ENCODE measurements around the gene BTBD7.

The BTBD7 gene

DNA sequence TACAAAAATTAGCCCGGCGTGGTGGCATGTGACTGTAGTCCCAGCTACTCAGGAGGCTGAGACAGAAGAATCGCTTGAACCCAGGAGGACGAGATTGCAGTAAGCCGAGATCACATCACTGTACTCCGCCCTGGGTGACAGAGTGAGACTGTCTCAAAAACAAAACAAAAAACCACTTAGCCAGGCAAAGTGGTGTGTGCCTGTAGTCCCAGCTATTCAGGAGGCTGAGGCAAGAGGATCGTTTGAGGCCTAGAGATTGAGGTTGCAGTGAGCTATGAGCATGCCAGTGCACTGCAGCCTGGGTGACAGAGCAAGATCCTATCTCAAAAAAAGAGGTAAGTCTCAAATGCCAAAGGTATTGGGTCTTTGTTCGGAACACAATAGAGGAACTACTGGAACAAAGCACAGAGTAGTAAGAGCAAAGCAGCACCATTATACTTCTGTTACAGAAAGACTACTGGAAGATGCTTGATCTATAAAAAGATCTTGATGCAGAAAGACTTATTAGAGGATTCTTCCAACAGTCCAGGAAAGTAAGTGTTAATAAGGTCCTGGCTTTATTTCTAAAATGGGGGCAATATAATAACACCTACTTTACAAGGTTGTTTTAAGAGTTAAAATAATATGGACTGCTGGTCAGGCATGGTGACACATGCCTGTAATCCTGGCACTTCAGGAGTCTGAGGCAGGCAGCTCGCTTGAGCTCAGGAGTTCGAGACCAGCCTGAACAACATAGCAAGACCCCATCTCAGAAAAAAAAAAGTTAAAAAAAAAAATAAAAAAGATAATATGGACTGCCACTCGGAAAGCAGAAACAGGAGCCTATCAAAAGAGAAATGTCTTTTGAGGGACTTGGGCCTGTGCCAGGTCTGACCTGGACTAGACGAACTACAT is 29.9 kb downstream of the BTBD7 start:
- no peak for DNase-seq

GRCh38 chr14:93301821-93302447 is 30.9 kb downstream of the BTBD7 start:
- DNase-seq: no peak

DNA sequence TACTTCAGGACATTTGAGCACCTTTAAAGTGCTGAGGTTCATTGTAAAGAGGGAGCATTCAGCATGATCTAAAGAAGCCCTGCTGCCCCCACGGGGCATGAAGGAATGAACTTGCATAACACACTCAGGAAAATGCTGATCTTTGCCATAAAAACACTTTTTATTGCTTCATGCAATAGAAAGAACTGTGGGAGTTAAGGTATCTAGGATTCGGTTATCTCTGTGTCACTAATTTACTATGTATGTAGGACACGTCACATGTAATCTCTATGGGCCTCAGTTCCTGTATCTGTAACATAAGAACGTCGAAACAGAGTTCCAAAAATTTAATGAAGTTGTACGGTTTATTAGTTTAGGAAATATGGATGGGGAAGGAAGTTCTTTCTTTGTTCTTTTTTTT is 33.0 kb downstream of the BTBD7 start:
- no peak for DNase-seq

GRCh38 chr14:93299416-93299815 is 33.4 kb downstream of the BTBD7 start:
- no peak for DNase-seq

- no peak for DNase-seq
Observed at GRCh38 chr14:93295541-93296220, 37.2 kb downstream of the BTBD7 start.

DNA sequence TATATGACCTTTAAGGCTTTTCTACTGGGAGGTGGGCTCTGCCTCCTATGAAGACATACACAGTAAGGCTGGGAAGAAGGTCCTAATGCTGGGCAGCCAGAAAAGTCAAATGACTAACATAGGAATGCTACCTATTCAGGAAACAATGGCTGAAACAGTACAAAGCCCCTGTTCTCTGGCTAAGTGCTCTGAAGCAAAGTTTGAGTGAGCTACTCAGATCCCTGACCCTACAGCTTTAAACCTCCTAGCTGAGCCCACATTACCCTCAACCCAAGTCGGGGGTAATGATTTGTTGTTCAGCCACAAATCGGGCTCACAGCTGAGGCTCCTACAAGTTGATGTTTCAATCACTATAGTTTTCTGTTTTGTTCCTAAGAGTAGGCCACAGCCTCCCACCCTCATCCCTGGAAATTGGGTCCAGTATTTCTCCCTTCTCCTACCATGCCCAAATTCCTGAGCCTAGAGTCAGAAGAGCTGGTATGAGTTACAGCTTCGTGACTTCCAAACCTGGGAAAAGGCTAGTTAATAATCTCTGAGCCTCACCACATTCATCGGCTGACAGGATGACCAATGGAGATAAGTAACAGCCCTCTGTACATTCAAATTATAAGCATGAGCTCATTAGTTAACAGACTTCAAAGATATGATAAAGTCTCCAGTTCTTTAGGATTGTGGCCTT is 46.5 kb downstream of the BTBD7 start:
- DNase-seq: no peak

- no peak for DNase-seq
Observed at GRCh38 chr14:93285044-93285443, 47.8 kb downstream of the BTBD7 start.

GRCh38 chr14:93281937-93282336 is 50.9 kb downstream of the BTBD7 start:
- DNase-seq: no peak

DNA sequence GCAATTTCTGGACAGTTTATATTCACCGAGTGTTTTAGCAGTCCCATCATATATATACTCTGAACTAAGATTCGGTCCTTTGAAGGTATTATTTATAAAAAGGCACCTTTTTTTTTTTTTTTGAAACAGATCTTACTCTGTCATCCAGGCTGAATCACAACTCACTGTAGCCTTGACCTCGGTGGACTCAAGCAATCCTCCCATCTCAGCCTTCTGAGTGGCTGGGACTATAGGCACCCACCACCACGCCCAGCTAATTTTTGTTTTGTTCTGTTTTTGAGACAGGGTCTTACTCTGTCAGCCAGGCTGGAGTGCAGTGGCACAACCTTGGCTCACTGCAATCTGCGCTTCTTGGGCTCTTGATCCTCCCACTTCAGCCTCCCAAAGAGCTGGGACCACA is 52.1 kb downstream of the BTBD7 start:
- DNase-seq: no peak

DNA sequence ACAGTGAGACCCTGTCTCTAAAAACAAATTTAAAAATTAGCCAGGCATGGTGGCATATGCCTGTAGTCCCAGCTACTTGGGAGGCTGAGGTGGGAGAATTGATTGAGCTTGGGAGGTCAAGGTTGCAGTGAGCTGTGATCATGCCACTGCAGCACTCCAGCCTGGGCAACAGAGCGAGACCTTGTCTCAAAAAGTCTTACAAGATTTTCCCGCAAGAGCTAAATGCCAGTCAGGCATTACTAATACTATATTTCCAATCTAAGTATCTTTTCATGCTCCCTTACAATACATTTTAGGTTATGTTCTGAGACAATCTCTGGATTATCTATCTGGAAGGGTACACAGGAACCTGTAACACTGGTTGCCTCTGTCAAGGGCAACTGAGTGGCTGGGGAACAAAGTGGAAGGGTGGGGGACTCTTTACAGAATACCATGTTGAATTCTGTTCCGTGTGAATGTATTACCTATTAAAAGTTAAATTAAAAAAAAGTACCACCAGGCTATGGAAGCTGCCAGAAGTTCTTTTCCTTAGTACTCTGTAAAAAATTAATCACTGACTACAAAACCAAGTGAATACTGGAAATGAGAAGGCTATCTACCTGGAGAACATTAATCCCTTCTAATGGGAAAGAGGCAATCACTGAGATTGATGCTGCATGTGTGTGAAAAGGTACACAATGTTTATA is 56.7 kb downstream of the BTBD7 start:
- DNase-seq: no peak

DNA sequence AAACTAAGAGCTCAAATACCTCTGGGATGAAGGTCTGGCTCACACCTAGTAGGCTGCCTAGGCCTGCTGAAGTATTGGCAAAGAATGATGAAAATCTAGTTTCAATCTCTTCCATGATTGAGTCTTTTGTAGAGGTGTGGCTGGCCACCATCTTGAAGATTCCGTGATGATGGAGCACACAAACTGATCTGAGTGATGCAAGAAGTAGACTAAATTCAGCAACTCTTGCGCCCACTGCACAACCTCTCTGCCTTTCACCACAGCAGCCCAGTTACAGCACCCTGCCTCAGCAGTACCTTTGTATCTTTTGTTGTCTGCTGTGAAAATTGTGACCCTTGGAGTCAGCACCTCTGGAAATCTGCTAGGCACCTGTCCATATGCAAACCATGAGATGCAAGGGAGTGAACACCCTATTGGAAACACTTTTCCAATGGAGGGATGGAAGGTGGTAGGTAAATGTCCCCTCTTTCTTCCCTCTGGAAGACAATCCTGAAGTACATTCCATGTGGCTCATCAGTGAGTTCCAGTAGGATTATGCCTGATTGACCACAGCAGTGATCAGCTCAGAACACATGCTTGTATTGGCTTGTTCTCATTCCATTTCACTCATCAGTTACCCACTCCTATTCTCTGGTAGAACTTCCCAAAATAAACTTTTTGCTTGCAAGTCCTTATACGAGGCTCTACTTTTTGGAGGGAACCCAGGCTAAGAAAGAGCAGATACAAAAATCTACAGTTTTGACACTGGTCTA is 58.6 kb downstream of the BTBD7 start:
- no peak for DNase-seq

DNA sequence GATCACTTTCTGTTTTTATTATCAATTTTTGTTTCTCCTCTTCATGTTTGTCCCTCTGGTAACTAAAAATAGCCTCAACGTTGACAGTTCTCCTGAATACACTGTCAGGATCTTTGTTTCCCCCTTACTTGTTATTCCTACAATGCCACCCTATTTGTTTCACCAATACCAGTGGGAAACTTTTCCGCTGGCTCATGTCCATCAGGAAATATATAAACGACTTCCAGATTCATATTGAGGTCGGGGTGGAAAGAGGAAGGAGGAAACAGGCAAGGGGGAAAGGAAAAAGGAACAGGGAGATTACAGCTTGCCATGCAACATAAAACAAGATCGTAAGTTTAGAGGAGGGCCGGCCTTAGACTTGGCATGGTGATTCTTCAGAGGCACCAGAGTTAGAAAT is 61.7 kb downstream of the BTBD7 start:
- DNase-seq: no peak

DNA sequence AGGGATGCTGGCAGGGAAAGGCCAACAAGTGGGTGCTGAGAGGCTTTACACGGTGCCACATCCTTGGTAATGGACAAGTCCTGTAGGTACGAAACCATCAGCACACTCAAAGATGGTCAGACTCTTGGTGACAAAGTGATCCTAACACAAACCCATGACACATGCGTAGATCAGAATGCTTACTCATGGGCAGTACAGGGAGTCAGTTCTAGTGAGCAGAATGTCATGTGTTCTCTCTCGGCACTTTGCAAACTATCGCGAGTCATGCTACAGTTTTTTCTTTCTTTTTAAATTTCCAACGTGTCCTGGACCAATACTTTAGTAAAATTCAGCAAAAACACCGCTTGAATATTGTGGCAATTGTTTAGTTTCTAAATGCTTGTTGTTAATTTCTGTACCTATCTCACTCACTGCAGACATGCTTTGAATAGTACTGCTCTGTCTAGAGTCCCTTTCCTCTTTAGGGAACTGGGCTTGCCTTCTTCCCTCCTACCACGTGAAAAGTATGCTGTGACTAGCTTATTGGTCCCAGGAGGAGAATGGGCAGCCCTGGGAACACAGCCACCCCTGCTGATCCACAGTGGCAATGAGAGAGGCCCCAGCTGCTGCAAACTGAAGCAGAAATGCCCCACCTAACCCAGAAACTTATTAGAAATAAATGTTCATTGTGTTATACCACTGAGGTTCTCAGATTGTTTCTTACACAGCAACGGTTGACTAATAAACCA is 63.3 kb downstream of the BTBD7 start:
- DNase-seq: no peak

GRCh38 chr14:93268406-93268805 is 64.4 kb downstream of the BTBD7 start:
- DNase-seq: no peak

GRCh38 chr14:93267149-93267711 is 65.6 kb downstream of the BTBD7 start:
- DNase-seq: no peak

DNA sequence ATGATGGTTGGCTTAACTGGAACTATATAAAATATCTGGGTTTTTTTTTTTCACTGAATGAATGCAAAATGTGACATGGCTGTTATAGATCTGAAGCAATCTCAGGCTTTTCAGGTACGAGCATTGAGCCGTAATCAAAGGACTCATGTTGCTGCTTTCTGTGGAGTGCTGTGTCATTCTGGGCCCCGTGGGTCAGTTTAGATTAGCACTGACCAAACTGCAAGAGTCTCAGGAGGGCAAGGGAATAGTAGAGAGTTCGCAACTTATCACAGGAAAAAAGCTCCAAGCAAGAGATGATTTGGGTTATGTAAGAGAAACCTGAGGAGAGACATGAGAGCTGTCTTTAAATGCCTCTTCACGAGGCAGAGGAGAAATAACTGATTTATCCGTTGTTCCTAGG is 66.7 kb downstream of the BTBD7 start:
- DNase-seq: no peak

DNA sequence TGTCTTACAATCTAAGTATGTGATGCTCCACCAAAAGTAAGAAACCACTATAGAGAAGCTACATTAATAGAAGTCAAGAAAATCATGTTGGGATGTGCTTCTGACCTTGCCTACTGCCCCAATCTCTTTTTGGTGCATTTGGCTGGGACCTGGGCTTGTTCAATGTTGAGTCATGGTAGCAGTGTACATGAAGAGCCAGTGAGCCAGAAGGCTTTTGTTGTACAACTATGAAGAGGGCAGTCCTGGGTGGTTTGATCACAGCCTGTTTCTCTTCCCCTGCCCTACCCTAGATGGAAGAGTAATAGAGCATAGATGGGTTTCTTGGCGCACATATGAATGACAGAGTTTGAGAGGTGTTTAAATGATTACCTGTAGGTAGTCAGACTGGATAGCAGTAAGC is 69.4 kb downstream of the BTBD7 start:
- no peak for DNase-seq

GRCh38 chr14:93262446-93262845 is 70.4 kb downstream of the BTBD7 start:
- DNase-seq: no peak

- DNase-seq: no peak
Observed at GRCh38 chr14:93249128-93249831, 83.6 kb downstream of the BTBD7 start.

DNA sequence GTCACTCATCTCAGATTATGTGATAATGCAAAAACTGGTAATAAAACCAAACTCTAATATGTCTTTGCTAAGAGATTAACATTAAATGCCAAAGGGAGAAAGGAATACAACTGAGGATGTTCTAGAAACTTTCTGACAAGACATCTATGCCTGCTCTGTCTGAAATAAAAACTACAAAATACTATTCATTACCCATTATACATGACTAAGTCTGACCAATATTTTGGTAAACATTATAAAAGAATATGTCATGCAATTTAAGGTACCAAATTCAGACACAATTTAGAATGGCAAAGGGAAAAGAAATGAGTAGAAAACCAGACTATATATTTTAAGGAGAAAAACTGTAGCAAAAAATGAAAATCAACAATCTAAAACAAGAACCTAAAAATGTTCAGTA is 86.3 kb downstream of the BTBD7 start:
- DNase-seq: no peak
